NCI-H748 treated with DMSO at 0.1 percent for 48 hours (cell line): ENCODE data around the gene BAIAP2L1.

Source experiments
- DNase-seq: peaks from one replicate; lab custom pipeline; 2025; lab: John Stamatoyannopoulos, UW

BAIAP2L1 gene

GRCh38 chr7:98293746-98294145, 107.1 kb downstream of the BAIAP2L1 start:
- no peak for DNase-seq

DNA sequence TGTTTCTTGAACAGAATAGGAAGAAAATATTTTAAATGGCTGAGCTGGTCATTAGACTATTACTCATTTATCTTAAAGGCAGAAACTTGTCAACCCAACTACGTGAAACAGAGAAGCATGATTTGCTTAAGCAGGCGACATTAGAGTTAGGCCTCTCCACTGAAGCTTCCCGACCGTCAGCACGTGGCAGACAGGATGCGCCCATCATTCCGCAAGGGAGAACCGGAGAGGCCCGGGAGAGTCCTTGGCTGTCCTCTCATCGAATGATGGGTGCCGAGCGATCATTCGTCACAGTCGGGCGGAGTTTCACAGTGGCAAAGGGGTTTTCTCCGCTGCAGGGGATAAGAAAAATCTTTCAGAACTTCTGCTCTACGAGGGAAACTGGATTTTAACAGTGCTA, 107.6 kb downstream of the BAIAP2L1 start:
- no peak for DNase-seq

DNA sequence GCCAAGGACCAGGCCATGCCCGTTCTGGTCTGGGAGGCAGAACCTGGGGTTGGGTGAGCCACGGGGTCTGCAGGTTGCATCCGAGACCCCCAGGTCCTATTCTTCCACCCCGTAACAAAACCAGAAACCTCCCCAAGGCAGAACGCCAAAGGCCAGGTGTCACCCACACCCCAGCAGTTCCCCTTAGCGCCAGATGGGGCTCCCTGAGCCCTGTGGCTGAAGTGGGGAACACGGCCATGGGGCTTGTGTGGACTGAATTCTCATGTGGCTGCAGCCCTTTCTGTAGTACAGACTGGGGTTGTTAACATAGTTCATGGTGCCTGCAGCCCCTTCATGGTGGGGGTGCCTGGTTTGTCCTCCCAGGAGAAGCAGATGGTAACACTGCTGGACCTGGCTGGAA, 109.2 kb downstream of the BAIAP2L1 start:
- DNase-seq = no peak

- no peak for DNase-seq
Observed at GRCh38 chr7:98289333-98289875, 111.5 kb downstream of the BAIAP2L1 start.

- DNase-seq = no peak
Observed at GRCh38 chr7:98288064-98288823, 112.6 kb downstream of the BAIAP2L1 start.

DNA sequence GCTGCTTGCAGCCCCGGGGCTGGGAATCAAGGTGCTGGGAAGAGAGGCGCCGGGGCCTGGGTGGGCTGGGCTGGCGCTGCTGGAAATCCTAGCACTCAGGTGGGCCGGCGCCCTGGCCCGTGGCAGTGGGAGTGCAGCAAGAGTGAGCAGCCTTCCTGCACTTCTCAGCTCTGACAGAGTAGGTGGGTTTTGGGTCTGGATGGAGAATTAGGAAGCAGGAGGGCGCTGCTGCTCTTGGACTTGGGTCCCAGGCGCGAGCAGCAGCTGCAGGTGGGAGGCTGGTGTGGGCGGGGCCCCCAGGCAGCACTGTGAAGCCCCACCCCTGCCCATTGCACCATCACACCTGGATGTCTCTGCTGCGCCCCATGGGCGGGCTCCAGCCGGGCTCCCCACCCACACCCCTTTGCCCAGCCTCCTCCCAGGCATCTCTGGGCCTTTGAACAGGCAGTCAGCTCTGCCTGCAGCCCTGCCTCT, 113.4 kb downstream of the BAIAP2L1 start:
- DNase-seq = peak; percentile 24

GRCh38 chr7:98286701-98287485, 114.0 kb downstream of the BAIAP2L1 start:
- DNase-seq = no peak

- DNase-seq = no peak
Observed at GRCh38 chr7:98286093-98286539, 114.8 kb downstream of the BAIAP2L1 start.

DNA sequence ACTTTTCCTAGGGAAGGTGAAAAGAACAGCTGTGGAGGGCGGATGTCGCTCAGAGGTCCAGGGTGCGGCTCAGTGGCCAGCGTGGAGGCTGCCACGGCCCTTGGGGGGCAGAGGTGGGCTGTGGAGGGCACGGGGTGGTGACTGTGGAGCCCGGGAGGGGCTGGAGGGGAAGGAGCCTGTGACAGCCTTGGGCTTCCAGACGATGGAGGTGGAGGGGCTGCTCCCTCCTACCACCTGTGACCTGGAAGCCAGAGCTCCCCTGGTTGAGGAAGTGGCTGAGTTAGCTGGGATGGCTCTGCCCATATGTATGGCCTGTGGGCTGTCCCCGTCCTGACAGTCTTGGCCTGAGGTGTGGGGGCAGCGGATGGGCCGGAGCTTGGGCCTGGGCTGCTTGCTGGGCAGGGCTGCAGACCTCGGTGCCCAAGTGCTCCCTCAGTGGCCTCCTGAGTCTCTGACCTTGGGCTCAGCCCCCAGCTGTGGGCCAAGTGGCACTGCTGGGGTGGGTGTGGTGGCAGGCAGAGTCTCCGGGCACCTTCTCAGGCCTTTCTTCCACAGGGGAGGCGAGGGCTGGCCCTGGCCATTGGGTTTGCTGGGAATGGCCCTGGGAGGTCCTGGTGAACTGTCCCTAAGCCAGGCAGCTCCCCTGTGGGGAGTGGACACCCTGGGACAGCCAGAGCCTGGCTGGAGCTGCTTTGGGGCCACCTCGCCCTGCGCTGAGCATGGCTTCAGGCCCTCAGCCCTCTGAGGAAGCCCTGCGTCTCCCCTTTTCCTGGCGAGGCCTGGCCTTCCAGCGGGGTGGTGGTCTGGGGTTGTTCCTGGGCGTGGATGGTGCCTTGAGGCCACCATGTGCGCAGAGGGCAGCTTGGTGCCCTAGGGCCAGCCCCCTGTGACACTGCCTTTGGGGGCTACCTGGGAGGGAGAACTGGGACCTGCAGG, 115.5 kb downstream of the BAIAP2L1 start:
- no peak for DNase-seq

GRCh38 chr7:98284335-98285036, 116.4 kb downstream of the BAIAP2L1 start:
- DNase-seq = no peak

DNA sequence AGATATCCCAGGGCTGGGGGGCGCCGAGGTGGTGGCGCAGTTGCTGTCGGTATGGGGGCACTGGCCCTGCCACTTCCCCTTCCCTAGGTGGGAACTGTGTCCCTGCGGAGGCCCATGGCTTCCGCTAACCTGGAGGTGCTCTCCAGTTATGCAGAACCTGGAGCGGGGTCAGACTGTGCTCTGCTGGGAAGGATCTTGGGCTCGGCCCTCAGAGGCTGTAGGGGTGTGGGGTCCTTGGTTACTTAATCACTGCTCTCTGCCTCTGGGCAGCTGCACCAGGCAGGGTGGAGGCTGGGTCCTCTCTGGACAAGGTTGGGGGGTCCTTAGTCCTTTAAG, 117.0 kb downstream of the BAIAP2L1 start:
- no peak for DNase-seq

- no peak for DNase-seq
Observed at GRCh38 chr7:98283127-98283886, 117.6 kb downstream of the BAIAP2L1 start.

DNA sequence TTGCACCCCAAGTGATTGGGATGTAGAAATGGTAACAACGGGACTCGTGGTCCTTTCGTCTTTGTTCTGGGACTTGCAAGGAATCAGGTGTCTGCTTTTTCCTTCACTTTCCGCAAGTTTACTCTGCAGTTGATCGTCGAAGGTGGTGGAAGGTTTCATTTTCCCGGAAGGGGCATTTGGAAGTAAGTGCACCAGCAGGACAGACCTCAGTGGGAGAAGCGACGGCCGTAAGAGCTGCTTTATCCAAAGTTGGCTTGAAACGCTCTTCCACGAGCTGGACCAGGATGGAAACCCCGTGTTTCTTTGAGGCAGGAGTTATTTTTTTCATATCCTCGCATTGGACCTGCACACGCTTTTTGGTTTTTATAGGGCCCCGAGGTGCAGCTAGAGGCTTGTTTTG, 118.2 kb downstream of the BAIAP2L1 start:
- no peak for DNase-seq

DNA sequence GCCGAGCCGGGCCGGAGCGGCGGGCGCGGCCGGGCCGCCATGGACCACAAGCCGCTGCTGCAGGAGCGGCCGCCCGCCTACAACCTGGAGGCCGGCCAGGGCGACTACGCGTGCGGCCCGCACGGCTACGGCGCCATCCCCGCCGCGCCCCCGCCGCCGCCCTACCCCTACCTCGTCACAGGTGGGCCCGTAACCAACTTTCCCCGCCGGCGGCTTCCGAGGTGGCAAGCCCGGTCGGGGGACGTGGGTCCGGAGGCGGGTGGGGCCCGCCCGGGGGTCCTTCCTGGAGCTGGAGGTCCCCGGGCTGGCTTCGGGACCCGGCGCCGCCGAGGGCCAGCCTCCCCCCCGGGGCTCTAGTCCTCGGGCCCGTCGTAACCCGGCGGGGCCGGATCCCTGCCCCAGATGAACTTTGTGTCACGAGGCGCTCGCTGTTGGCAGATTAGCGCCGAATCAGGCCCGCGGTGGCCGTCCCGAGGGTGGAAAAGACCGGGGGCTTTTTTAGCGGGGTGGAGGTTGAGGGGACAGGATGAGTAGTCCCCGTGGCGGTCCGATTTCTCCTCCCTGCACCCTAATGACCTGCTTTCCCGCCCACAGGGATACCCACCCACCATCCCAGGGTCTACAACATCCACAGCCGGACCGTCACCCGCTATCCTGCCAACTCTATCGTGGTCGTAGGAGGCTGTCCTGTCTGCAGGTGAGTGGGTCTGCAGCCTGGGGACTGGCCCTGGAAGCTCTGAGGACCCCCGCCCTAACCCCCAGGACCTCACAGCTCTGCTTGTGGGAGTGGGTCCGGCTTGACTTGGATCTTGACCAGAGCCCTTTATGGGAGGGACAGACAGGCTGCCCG, 118.9 kb downstream of the BAIAP2L1 start:
- DNase-seq = no peak

GRCh38 chr7:98280791-98281756, 119.8 kb downstream of the BAIAP2L1 start, which contains the start of gene BRI3:
TSS of gene BRI3 (plus strand) at chr7:98281686. CDS start at chr7:98281796, 110 bp downstream.
- peak; percentile 64 for DNase-seq

DNA sequence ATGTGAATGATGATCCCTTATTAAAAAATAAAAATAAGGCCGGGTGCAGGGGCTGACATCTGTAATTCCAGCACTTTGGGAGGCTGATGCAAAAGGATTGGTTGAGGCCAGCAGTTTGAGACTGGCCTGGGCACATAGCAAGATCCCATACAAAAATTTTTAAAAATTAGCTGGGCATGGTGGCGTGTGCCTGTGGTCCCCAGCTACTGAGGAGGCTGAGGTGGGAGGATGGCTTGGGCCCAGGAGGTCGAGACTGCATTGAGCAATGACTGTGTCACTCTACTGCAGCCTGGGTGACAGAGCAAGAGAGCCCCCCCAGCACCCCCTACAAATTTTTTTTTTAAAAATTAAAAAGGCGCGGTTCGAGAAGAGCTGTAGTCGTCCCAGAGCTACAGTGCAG, 120.6 kb downstream of the BAIAP2L1 start:
- no peak for DNase-seq

DNA sequence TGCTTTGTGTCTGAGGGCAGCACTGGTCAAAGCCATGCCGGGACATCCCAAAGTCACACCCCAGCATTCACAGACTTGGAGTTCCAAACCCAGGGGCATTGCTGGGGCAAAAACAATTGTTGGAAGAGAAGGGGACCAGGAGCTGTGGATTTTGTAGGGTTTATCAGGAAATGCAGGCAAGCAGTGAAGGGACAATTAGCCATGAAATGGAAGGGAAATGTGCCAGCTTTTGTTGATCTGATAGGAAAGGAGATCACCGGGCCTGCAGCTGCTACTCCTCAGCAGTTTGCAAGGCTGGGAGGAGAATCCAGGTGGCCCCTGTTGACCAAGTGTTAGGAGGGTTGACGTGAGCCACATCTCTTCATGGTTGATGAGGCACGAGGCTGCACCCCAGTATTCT, 122.0 kb downstream of the BAIAP2L1 start:
- DNase-seq = no peak

DNA sequence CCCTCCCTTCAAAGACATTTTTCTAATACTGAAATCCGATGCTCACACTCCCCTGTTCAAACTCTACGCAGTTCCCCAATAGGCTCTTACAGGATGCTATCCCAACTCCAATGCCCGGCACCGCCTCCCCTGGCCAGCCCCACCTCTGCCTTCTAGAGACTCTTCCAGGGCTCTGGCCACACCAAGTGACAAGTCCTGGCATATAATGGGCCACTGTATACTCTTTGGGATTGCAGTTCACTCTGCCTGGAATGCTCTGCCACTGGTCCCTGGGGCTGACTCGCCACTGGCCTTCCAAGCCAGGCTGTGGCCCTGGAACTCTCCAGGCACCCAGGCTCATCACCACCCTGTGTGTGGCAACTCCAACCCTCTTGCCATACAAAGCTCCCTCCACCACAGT, 122.5 kb downstream of the BAIAP2L1 start:
- DNase-seq = no peak
